ENCODE results near the gene COL1A2.

COL1A2 gene

DNA sequence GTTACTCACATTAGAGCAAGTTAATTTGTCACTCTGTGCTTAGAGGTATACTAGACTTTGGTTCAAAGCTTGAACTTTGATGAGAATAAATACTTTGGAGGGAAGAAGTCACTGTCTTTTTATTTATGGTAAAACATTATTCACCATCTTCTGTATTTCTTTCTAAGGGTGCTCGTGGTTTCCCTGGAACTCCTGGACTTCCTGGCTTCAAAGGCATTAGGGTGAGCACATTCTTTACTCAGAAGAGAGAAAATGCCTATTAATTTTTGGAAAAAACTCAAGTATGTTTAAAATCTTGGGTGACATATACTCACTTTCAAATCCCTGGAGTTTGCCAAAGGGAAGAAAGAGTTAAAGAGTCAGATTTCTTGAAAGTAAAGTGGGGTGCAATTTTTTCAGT lies 10.8 kb downstream of the COL1A2 start:
- no peak overlapping the region for H3K4me3 ChIP-seq (ENCODE audit: low read depth, low read length)
- TF ChIP-seq CTCF (IDR thresholded peaks at IDR 0.05; ENCODE audit: borderline replicate concordance, insufficient read depth, low read depth, low read length): no peak

GRCh38 chr7:94406696-94407095 lies 12.0 kb downstream of the COL1A2 start:
- no peak for TF ChIP-seq CTCF (IDR thresholded peaks at IDR 0.05; ENCODE audit: borderline replicate concordance, insufficient read depth, low read depth, low read length)
- no peak overlapping the region for H3K4me3 ChIP-seq (ENCODE audit: low read depth, low read length)

DNA sequence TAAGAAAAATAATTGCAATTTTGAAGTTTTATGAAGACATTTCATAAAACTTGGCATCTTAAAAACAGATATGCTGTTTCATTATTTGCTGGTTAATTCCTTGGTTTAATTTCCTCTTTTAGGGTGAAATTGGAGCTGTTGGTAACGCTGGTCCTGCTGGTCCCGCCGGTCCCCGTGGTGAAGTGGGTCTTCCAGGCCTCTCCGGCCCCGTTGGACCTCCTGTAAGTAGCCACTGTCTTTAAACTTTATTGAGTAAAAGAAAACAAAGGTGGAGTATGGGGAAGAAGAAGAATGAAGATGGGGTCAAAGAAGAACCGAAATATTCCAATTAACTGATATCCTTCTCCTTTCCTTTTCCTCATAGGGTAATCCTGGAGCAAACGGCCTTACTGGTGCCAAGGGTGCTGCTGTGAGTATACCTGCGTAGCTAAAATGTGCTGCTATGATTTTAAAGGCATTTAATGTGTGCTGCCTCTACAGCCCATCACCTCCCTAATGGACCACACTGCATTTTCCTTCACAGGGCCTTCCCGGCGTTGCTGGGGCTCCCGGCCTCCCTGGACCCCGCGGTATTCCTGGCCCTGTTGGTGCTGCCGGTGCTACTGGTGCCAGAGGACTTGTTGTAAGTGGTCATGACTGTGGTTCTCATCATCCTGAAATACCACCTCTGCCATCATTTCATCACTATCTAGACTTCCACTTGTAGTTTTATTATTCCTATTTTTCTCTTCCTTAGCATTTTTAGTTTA lies 14.7 kb downstream of the COL1A2 start:
- no peak for TF ChIP-seq CTCF (IDR thresholded peaks at IDR 0.05; ENCODE audit: borderline replicate concordance, insufficient read depth, low read depth, low read length)
- no peak overlapping the region for H3K4me3 ChIP-seq (ENCODE audit: low read depth, low read length)

- no peak for TF ChIP-seq CTCF (IDR thresholded peaks at IDR 0.05; ENCODE audit: borderline replicate concordance, insufficient read depth, low read depth, low read length)
- no peak overlapping the region for H3K4me3 ChIP-seq (ENCODE audit: low read depth, low read length)
Measured at GRCh38 chr7:94410413-94411187, 15.9 kb downstream of the COL1A2 start.

DNA sequence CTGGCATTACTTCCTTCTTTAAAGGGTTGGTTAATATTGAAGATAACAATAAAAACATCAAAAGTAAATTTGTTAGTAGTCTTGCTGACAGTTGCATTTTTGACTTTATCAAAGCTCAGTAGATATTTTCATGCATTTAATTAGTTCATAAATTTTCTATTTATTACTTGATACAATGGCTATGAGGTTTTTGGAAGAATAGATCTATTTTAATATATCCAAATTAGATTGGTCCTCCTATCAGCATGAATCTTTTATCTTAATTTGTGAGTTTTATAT lies 16.4 kb downstream of the COL1A2 start:
- no peak for TF ChIP-seq CTCF (IDR thresholded peaks at IDR 0.05; ENCODE audit: borderline replicate concordance, insufficient read depth, low read depth, low read length)
- no peak overlapping the region for H3K4me3 ChIP-seq (ENCODE audit: low read depth, low read length)

DNA sequence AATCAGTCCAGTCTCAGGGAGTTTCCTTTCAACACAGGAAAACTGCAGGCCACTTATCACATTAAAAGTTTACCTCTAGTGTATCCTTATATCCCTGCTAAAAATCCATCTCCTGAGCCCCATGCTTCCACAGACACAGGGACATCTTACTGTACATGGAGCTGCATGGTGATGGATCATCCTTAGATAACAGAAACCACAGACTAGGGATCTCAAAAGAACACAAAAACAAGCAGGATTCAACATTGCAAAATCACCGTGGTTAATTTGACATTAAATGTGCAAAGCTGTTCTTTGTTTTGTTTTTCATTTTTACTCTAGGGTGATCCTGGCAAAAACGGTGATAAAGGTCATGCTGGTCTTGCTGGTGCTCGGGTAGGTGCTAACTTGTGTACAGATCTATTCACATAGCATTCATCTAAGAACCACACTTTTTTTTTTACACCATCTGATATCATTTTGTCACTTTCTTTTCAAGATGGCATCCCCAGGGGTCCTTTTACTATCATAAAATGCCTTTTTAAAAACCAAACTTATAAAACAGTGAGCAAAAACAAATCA lies 18.1 kb downstream of the COL1A2 start:
- TF ChIP-seq CTCF (IDR thresholded peaks at IDR 0.05; ENCODE audit: borderline replicate concordance, insufficient read depth, low read depth, low read length): no peak
- no peak overlapping the region for H3K4me3 ChIP-seq (ENCODE audit: low read depth, low read length)

GRCh38 chr7:94414481-94414880 lies 19.8 kb downstream of the COL1A2 start:
- TF ChIP-seq CTCF (IDR thresholded peaks at IDR 0.05; ENCODE audit: borderline replicate concordance, insufficient read depth, low read depth, low read length): no peak
- H3K4me3 ChIP-seq (ENCODE audit: low read depth, low read length): no peak overlapping the region

All from GM12875 (cell line).